ENCODE results near the gene ELMO2. TPM values are rescaled to one million over a fixed set of nuclear protein-coding genes. Genes with fewer than 3 reads are reported as not detected.

The ELMO2 gene
- total RNA-seq, 6 experiments from 2014 or later = 14.9 to 22.9 (median 17.4) TPM

GRCh38 chr20:46355778-46356177 is 50.6 kb downstream of the ELMO2 start:
- TF ChIP-seq POLR2A (IDR thresholded peaks at IDR 0.05) = no peak
- TF ChIP-seq CTCF (IDR thresholded peaks at IDR 0.05) = no peak
- WGBS (ENCODE audit: insufficient coverage, low coverage, low lambda C conversion rate, missing lambda C conversion rate) = 76% methylated on average over 4 of the region's 7 CpGs
- Histone ChIP-seq H3K27me3 (no peaks in the 10 kb centered on the region), H3K4me1 (peaks cover 0 to 17% (median 7%) of the 10 kb centered on the region in 4 donors), H3K9me3 (no peaks in the 10 kb centered on the region), H3K27ac (no peak overlapping the region), H3K36me3 (no peaks in the 10 kb centered on the region), H3K4me3 (no peak overlapping the region)
- intact Hi-C loops (cut with DNase I) = loop anchor here in 1 of 2 donors (10.0 kb wide), 2 partner anchors 51 to 221 kb away; partner anchors contain the start of gene CDH22
- no peak for DNase-seq
- no peak for ATAC-seq

GRCh38 chr20:46354920-46355654 is 51.3 kb downstream of the ELMO2 start:
- Histone ChIP-seq H3K9me3 (no peaks in the 10 kb centered on the region), H3K4me1 (peaks cover 0 to 17% (median 7%) of the 10 kb centered on the region in 4 donors), H3K27me3 (no peaks in the 10 kb centered on the region), H3K36me3 (peaks cover 0 to 3% (median 0%) of the 10 kb centered on the region in 4 donors), H3K4me3 (no peak overlapping the region), H3K27ac (no peak overlapping the region)
- intact Hi-C loops (cut with DNase I) = loop anchor here in 1 of 2 donors (10.0 kb wide), 2 partner anchors 50 to 220 kb away; partner anchors contain the start of gene CDH22
- ATAC-seq (no peak), DNase-seq (peak in 1 of 3 donors; percentile 36)
- TF ChIP-seq POLR2A (IDR thresholded peaks at IDR 0.05) (no peak), CTCF (IDR thresholded peaks at IDR 0.05) (no peak)
- WGBS (ENCODE audit: insufficient coverage, low coverage, low lambda C conversion rate, missing lambda C conversion rate) = no CpG with 5 or more reads among the region's 20 CpGs

- intact Hi-C loops (cut with DNase I) = loop anchor here in 1 of 2 donors (10.0 kb wide), 2 partner anchors 49 to 219 kb away; partner anchors contain the start of gene CDH22
- no peak for TF ChIP-seq CTCF (IDR thresholded peaks at IDR 0.05)
- no peak for TF ChIP-seq POLR2A (IDR thresholded peaks at IDR 0.05)
- H3K27ac ChIP-seq = no peak overlapping the region
- no peaks in the 10 kb centered on the region for H3K9me3 ChIP-seq
- no peak overlapping the region for H3K4me3 ChIP-seq
- H3K4me1 ChIP-seq = peaks cover 0 to 17% (median 7%) of the 10 kb centered on the region in 4 donors
- 92% methylated on average over 2 of the region's 4 CpGs for WGBS (ENCODE audit: insufficient coverage, low coverage, low lambda C conversion rate, missing lambda C conversion rate)
- no peak for ATAC-seq
- no peaks in the 10 kb centered on the region for H3K27me3 ChIP-seq
- peaks cover 0 to 5% (median 0%) of the 10 kb centered on the region in 4 donors for H3K36me3 ChIP-seq
- peak in 1 of 3 donors; percentile 23 for DNase-seq
Observed at GRCh38 chr20:46354207-46354555, 52.2 kb downstream of the ELMO2 start.

GRCh38 chr20:46353500-46354206 is 52.8 kb downstream of the ELMO2 start:
- TF ChIP-seq POLR2A (IDR thresholded peaks at IDR 0.05) = no peak
- no peak for TF ChIP-seq CTCF (IDR thresholded peaks at IDR 0.05)
- H3K27ac ChIP-seq = no peak overlapping the region
- no peaks in the 10 kb centered on the region for H3K9me3 ChIP-seq
- peaks cover 0 to 5% (median 0%) of the 10 kb centered on the region in 4 donors for H3K36me3 ChIP-seq
- WGBS (ENCODE audit: insufficient coverage, low coverage, low lambda C conversion rate, missing lambda C conversion rate) = 71% methylated on average over 11 of the region's 14 CpGs
- ATAC-seq (no peak), DNase-seq (peak in 1 of 3 donors; percentile 31)
- H3K27me3 ChIP-seq = no peaks in the 10 kb centered on the region
- H3K4me3 ChIP-seq = no peak overlapping the region
- intact Hi-C loops (cut with DNase I) = loop anchor here in 1 of 2 donors (10.0 kb wide), 2 partner anchors 49 to 219 kb away; partner anchors contain the start of gene CDH22
- H3K4me1 ChIP-seq = peaks cover 0 to 17% (median 7%) of the 10 kb centered on the region in 4 donors
